HG03159 (cell line): ENCODE data around the gene DHX32.
"Not testable (repeated sequence)": the region's sequence is repeated elsewhere in the genome, so short reads cannot be mapped to it uniquely, and the experiment has no call there.

Source experiments
- ATAC-seq: cut with Tn5 transposase; IDR thresholded peaks from one replicate; pipeline ENCODE4 v1.9.1; 2021; ENCODE audit warnings: mild to moderate bottlenecking, moderate library complexity; ENCODE audit not compliant: unreplicated experiment

The DHX32 gene

GRCh38 chr10:125896088-125896934 lies 15.2 kb upstream of the DHX32 start, which contains the start of gene FANK1:
Gene FANK1 (plus strand): TSS chr10:125896564. CDS start chr10:125896643, 79 bp downstream.
- peak; percentile 88 for ATAC-seq

GRCh38 chr10:125895130-125896087 lies 14.3 kb upstream of the DHX32 start:
- peak; percentile 55 for ATAC-seq

GRCh38 chr10:125894176-125894575 lies 13.1 kb upstream of the DHX32 start:
- not testable (repeated sequence) for ATAC-seq

- not testable (repeated sequence) for ATAC-seq
Measured at GRCh38 chr10:125892402-125892801, 11.3 kb upstream of the DHX32 start.

DNA sequence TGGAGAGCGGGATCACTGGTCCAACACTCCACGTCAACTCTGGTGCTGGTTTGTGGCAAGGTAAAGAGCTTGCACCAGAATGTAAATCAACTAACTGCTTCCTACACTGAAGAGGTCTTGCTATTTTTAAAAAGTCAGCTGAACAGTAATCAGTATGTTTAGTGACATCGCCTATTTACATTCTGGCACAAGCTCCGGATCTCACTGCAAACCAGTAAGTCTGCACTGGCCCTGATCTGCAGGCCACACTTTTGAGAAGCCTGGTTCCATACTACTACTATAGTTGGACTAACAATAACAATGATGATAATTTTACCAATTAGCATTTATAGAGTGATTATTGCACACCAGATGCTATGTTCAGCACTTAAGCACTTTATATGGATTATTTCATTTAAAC lies 8.3 kb upstream of the DHX32 start:
- not testable (repeated sequence) for ATAC-seq

DNA sequence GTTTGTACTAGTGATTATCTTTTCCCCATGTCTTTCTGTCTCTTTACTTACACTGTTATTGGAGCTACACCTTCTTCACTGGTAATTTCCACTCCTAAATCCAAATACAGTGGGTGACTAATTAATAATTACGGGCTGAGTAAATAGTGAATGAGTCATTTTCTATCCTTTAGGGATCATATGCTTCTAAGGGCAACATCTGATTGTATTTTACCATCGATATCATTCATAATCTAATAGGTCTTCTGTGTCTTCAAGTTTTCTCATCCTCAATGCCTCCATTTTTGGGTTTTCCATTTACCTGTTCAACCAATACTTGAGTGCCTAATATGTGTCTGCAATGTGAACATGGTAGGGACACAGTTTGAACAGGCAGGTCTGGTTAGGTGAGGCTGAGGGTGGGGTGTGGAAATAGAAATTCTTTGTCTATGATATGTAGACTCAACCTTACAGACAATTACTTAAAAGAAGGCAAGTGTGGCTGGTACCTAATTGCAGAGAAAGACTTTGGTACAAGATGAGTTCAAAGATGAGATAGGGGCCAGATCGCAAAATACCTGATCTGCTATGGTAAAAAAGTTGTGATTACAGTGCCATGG lies 5.9 kb upstream of the DHX32 start:
- no peak for ATAC-seq

DNA sequence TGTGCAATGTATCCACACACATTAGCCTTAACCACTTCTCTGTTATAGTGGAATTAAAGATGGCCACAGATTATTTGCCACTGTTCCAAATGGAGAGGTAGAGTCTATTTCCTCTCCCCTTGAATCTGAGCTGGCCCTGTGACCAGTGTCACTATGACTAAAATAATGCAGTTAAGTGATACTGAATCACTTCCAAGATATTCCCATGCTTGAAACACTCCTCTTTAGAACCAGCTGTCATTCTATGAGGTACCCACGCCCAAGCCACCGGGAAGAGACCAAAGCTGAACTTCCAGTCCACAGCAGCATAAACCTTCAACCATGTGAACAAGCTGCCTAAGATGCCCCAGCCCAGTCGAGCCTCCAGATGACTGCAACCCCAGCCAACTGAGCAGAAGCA lies 2.1 kb upstream of the DHX32 start:
- ATAC-seq, result no peak

- ATAC-seq, result no peak
Measured at GRCh38 chr10:125882596-125882995, 1.5 kb upstream of the DHX32 start.

GRCh38 chr10:125880719-125881118 lies 373 bp downstream of the DHX32 start:
- no peak for ATAC-seq

- ATAC-seq, result no peak
Measured at GRCh38 chr10:125878957-125879835, 1.9 kb downstream of the DHX32 start.

DNA sequence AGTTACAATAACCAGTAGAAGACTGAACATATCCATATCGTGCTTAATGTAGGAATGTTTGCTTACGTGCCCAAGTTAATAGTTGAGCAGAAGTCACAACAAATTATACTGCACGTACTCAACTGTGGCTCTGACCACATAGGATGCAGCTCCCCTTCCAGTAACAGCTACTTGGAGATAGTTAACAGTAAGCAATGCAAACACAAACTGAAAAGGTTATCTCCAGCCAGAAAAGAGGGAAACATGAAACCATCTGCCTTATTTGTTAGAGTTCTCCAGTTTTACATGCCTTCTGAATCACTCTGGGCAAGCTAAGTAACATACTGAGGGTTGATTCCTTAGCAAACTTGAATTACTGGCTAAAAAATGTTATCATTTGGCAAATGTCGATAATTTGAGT lies 9.8 kb downstream of the DHX32 start:
- no peak for ATAC-seq

GRCh38 chr10:125868372-125868975 lies 12.6 kb downstream of the DHX32 start:
- peak; percentile 89 for ATAC-seq

DNA sequence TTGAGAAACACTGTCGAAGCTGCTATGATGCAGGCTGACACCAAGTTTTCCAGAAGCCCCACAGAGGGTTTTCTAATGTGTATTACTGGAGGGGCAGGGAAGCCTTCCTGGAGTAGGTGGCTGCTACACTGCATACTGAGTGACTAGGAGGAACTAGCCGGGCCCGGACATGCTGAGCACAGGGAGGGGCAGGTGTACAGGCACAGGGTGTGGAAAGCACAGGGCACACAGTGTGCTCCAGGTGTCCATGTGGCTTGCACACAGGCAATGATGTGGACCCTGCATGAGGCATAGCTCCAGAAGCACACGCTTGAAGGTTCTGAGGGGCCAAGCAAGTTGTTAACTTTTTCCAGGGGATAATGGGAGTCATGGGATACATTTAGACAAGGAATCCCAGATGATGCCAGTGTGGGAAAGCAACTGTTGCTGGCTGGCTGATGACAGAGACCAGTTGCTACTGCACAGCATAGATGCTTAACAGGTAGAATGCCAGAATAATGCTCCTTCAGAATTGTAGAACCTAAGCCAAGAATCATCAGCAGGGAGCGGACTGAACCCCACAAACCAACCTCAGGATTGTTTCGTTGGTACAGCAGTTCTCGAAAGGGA lies 14.6 kb downstream of the DHX32 start:
- no peak for ATAC-seq

DNA sequence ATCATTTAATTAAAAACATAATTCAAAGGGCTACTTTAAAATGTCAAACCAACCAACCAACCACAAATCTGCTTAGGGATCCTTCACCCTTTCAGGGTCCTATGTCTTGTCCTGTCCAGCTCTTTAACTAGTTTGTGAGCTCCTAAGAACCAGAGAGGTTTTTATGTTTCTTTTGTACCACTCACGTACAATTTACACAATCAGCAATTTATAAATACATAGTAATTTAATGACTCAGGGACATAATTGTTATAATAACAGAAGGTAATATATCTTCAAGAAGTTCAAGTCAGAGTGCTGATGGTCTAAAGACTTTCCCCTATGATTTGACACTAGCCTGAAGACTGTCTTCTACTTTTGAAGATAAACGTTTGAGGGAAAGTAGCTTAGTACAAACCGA lies 16.0 kb downstream of the DHX32 start:
- ATAC-seq, result no peak

DNA sequence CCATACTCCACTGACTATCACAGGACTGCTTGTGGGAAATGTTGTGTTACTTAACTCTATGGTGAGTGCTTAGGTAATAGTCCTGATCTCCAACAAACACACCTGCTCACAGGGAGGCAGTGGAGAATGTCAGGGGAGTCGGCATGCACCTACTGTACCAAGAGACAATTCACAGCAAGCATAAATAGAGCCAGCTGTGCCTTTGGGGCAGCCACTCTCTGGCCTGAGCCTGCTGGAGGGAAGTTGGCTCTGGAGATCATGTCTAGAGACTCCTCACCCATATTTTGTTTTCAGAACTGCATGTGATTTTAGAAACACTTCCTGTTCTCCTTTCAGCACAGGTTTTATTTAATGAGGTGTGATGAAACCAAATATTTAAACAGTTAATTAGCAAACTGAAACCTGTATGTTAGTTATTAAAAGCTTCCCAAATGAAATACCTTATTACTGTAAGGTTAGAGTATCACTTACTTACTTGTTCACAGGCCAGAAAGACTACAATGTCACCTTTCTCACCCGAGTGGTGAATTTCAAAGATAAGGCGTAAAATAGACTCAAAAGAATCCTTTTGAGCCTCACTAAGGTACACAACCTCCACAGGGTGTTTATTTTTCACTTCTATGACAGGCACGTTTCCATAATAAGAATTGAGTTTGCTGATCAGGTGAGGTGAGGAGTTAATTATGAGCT lies 21.8 kb downstream of the DHX32 start:
- ATAC-seq, result no peak

- no peak for ATAC-seq
Measured at GRCh38 chr10:125857185-125857760, 23.8 kb downstream of the DHX32 start.

- no peak for ATAC-seq
Measured at GRCh38 chr10:125852487-125852886, 28.6 kb downstream of the DHX32 start.
